Colonic mucosa (tissue), 4 donors: ENCODE data around the gene GAS2L2. TPM values are rescaled to one million over a fixed set of nuclear protein-coding genes. Genes with fewer than 3 reads are reported as not detected.

Source experiments
- DNase-seq: peaks from one replicate; pipeline ENCODE4 v3.0.0-alpha.2; 2020
- H3K27ac ChIP-seq: fragments of 200-600 bp; one replicate; pipeline ENCODE4 v1.8.0; 2021
- H3K27me3 ChIP-seq: fragments of 200-600 bp; one replicate; pipeline ENCODE4 v1.8.0; 2021
- H3K36me3 ChIP-seq: fragments of 200-600 bp; one replicate; pipeline ENCODE4 v1.8.0; 2021
- H3K4me1 ChIP-seq: fragments of 200-600 bp; one replicate; pipeline ENCODE4 v1.8.0; 2021; ENCODE audit warnings: mild to moderate bottlenecking
- H3K4me3 ChIP-seq: fragments of 200-600 bp; one replicate; pipeline ENCODE4 v1.8.0; 2021
- H3K9ac ChIP-seq, 2 donors: one replicate each; pipeline ENCODE4 v1.7.0; 2013; ENCODE audit warnings: control low read depth in 2 of 2, low read depth in 2 of 2, low read length in 2 of 2
- H3K9me3 ChIP-seq: fragments of 200-600 bp; one replicate; pipeline ENCODE4 v1.8.0; 2021
- intact Hi-C: fragments of 100-400 bp; cut with DNase I; formaldehyde crosslinking; loops from one replicate; pipeline ENCODE4 v1.14.1; 2022
- total RNA-seq, 2 donors: library from RNA; stranded (reverse); fragmentation: NEBNext Ultra II Directional in 1 of 2; extraction: Animal tissue kit (Norgen Biotek cat#: 25700) in 1 of 2; gene quantifications; one replicate each; pipeline ENCODE4 v1.2.1, GENCODE V29; 2021
- TF ChIP-seq, protein P1 (sequence below): fragments of 200-600 bp; IDR thresholded peaks from one replicate; pipeline ENCODE4 v1.8.0; 2022; ENCODE audit warnings: antibody characterized with exemption, mild to moderate bottlenecking
- donor health status: healthy.
- donor health status: DM: no; HTN: no; CAD: no.
- donor health status: DM: no; HTN: no; CAD: no.

The GAS2L2 gene
- under 1 TPM in 1 of 2 donors, not detected in 1; 0.15 TPM for total RNA-seq

DNA sequence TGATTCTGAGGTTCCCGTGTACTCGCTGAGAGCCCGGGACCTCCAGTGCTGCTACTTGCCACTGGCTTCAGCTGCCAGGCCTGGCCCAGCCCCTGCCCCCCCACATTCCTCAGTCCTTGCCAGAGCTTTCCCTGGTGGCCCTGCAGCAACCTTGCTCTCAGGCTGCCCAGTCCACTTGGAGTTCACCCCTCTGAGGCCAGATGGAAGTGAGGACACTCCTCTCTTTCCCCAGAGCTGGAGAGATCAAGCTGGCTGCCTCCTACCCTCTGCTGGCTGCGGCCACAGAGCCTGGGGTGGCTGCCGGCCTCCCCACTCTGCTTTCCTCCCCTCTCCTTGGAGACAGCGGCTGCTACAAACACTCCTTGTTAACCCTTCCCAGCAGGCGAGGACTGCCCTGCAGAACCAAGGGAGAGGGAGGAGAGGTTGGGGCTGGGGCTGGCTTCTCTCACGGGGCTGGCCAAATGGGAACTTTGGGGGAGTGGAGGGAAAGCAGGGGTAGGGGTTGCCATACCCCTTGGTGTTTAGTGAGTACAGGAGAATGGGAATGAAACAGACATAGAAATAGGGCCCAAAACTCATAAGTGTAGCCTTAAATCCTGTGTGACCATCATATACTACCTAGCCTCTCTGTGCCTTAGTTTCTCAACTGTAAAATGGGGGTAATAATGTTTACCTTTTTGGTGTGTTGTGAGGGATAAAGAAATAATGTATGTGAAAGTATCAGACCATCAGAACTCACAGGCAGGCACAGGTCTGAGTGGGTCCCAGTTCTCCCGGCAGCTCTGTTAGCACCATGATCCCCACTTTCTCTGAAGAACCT is at the start of gene GAS2L2:
GAS2L2 (minus strand) TSS at position 295 of the 820 bp plus-strand sequence. CDS start 389 bp downstream, outside the sequence.
- peaks cover 29% of the 10 kb centered on the region for H3K27me3 ChIP-seq
- TF ChIP-seq, protein P1, sequence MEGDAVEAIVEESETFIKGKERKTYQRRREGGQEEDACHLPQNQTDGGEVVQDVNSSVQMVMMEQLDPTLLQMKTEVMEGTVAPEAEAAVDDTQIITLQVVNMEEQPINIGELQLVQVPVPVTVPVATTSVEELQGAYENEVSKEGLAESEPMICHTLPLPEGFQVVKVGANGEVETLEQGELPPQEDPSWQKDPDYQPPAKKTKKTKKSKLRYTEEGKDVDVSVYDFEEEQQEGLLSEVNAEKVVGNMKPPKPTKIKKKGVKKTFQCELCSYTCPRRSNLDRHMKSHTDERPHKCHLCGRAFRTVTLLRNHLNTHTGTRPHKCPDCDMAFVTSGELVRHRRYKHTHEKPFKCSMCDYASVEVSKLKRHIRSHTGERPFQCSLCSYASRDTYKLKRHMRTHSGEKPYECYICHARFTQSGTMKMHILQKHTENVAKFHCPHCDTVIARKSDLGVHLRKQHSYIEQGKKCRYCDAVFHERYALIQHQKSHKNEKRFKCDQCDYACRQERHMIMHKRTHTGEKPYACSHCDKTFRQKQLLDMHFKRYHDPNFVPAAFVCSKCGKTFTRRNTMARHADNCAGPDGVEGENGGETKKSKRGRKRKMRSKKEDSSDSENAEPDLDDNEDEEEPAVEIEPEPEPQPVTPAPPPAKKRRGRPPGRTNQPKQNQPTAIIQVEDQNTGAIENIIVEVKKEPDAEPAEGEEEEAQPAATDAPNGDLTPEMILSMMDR, result no peak
- H3K4me1 ChIP-seq, result no peaks in the 10 kb centered on the region
- H3K9me3 ChIP-seq, result no peaks in the 10 kb centered on the region
- no peak for DNase-seq
- H3K4me3 ChIP-seq, result no peak within 1 kb of the TSS
- no peak within 1 kb of the TSS for H3K9ac ChIP-seq
- intact Hi-C loops, result no loop called here
- H3K36me3 ChIP-seq, result no peaks in the 10 kb centered on the region
- H3K27ac ChIP-seq, result no peak within 1 kb of the TSS

DNA sequence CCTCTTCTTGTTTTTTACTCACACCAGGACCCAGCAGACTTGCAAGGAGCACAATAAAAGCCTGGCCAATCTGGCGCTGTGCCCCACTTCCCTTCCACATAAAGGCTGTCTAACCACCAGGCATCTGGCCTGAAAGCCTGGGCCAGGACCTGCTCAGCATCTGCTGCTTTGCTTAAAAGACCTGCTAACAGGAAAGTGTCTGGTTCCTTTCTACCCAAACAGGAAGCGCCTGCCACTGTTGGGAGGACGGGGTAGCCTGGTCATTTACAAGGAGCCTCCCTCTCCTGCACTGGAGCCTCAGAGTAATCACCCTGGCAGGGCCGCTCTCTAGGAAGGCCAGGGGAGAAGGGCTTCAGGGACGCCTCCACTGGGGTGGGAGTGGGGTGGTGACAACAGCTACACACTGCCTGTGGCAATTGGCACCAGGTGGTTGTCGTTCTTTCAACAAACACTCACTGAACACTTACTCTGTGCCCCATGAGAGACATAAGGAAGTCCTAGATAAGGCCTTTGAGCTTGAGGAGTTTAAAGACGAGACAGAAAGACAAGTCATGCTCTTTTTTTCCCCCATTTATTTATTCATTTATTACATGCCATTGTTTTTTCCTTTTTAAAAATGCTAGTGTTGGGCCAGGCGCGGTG is 48.7 kb upstream of the GAS2L2 start:
- peak overlapping the region; percentile 71 for H3K27ac ChIP-seq
- H3K36me3 ChIP-seq, result no peaks in the 10 kb centered on the region
- peaks cover 13% of the 10 kb centered on the region for H3K4me1 ChIP-seq
- H3K9me3 ChIP-seq, result no peaks in the 10 kb centered on the region
- TF ChIP-seq, protein P1, result no peak
- H3K9ac ChIP-seq, result peak overlapping the region in 1 of 2 donors; percentile 38
- no peaks in the 10 kb centered on the region for H3K27me3 ChIP-seq
- peak; percentile 81 for DNase-seq
- intact Hi-C loops, result no loop called here
- H3K4me3 ChIP-seq, result no peak overlapping the region

DNA sequence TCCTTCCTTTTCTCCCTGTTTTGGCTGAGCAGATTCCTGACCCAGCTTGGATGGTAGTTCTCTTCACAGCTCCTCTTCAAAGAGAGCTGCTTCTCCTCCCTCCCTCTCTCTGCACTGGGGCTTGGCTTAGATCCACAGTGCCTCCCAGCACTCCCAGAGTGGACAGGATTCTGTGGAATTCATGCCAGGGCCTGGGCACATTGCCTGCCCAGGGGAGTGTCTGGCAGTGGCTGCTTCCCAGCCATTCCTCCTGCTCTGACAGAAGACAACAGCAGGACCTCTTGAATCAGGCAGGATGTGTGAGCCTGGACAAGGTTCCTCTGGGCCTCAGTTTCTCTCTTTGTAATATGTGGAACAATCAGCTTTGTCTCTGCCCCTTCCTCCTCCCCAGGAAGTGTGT is 46.9 kb upstream of the GAS2L2 start:
- H3K9me3 ChIP-seq, result no peaks in the 10 kb centered on the region
- H3K36me3 ChIP-seq, result no peaks in the 10 kb centered on the region
- peak overlapping the region in 1 of 2 donors; percentile 49 for H3K9ac ChIP-seq
- peaks cover 13% of the 10 kb centered on the region for H3K4me1 ChIP-seq
- TF ChIP-seq, protein P1, result no peak
- DNase-seq, result peak; percentile 74
- H3K27me3 ChIP-seq, result no peaks in the 10 kb centered on the region
- no peak overlapping the region for H3K4me3 ChIP-seq
- no peak overlapping the region for H3K27ac ChIP-seq
- intact Hi-C loops, result no loop called here

DNA sequence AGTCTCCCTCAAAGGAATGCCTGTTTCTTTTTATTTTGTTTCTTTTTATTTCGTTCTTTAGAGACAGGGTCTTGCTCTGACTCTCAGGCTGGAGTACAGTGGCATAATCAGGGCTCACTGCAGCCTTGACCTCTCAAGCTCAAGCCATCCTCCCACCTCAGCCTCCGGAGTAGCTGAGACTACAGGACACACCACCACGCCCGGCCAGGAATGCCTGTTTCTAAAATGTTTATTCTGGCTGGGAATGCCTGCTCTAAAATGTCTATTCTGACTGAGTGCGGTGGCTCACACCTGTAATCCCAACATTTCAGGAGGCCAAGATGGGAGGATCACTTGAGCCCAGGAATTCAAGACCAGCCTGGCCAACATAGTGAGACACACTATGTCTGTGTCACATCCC is 44.9 kb upstream of the GAS2L2 start:
- no peak for DNase-seq
- H3K4me1 ChIP-seq, result peaks cover 13% of the 10 kb centered on the region
- intact Hi-C loops, result no loop called here
- H3K36me3 ChIP-seq, result no peaks in the 10 kb centered on the region
- no peak overlapping the region for H3K9ac ChIP-seq
- H3K27ac ChIP-seq, result no peak overlapping the region
- TF ChIP-seq, protein P1, result no peak
- H3K27me3 ChIP-seq, result no peaks in the 10 kb centered on the region
- H3K4me3 ChIP-seq, result no peak overlapping the region
- H3K9me3 ChIP-seq, result no peaks in the 10 kb centered on the region

DNA sequence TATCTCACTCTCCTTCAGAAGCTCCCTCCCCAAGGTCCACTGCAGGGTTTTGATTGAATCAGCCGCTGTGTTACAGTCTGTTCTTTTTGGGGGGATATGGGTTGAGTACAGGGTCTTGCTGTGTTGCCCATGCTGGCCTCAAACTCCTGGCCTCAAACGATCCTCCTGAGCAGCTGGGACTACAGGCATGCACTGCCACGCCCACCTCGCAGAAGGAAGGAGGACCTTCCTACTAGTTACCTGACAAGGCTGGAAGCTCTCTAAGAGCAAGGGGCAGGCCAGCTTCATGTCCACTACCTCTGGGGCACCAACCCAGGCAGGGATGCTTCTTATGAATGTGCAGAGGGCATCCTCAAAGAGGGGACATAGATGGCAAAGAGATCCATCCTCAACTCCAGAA is 44.3 kb upstream of the GAS2L2 start:
- H3K27ac ChIP-seq, result no peak overlapping the region
- H3K4me1 ChIP-seq, result peaks cover 13% of the 10 kb centered on the region
- no peak overlapping the region for H3K9ac ChIP-seq
- no peaks in the 10 kb centered on the region for H3K9me3 ChIP-seq
- H3K27me3 ChIP-seq, result no peaks in the 10 kb centered on the region
- H3K4me3 ChIP-seq, result no peak overlapping the region
- no peaks in the 10 kb centered on the region for H3K36me3 ChIP-seq
- no peak for DNase-seq
- intact Hi-C loops, result no loop called here
- TF ChIP-seq, protein P1, result no peak
